GM12878 (cell line): ENCODE results near the gene SHROOM3.

Experiments used
- HDGF ChIP-seq: fragments of 450-650 bp; IDR thresholded peaks from 2 replicates; pipeline ENCODE4 v1.6.1; 2016; ENCODE audit warnings: antibody characterized with exemption
- JUNB ChIP-seq: IDR thresholded peaks from 2 replicates; pipeline ENCODE4 v1.6.1; 2016; ENCODE audit warnings: antibody characterized with exemption, mild to moderate bottlenecking
- KDM1A ChIP-seq: fragments of 200-600 bp; sonication (generic); IDR thresholded peaks from 2 replicates; pipeline ENCODE4 v1.6.1; 2016; ENCODE audit warnings: borderline replicate concordance
- NR2F1 ChIP-seq: fragments of 450-650 bp; conservative IDR thresholded peaks from 2 replicates; pipeline ENCODE4 v1.6.1; 2017; ENCODE audit warnings: mild to moderate bottlenecking
- RB1 ChIP-seq: fragments of 450-650 bp; formaldehyde crosslinking; IDR thresholded peaks from 2 replicates; pipeline ENCODE4 v1.6.1; 2017; ENCODE audit warnings: mild to moderate bottlenecking, borderline replicate concordance
- TF ChIP-seq, protein P1 (sequence below): IDR thresholded peaks from 2 replicates; pipeline ENCODE4 v1.6.1; 2012; ENCODE audit warnings: mild to moderate bottlenecking, low read depth, low read length

DNA sequence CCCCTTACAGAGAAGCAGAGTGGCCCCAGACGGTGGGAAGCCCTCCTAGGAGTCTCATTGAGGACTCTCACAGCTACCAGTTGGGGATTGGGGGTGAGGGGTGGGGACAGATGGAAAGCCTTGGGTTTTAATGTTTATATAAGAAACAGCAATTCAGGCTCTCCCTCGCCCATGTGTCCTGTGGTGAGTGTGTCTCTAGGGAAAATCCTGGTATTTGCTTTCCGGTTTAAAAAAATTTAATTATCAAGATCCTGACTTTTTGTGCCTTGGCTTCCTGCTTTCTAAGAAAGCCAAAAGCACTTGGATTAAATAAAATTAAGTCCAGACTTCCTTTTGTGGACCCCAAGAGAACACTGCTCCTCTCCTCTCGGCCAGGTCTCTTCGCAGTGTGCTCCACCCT is 369.1 kb downstream of the SHROOM3 start:
- TF ChIP-seq HDGF = no peak
- no peak for TF ChIP-seq RB1
- no peak for TF ChIP-seq NR2F1
- no peak for TF ChIP-seq KDM1A
- TF ChIP-seq JUNB = no peak
- TF ChIP-seq, protein P1, sequence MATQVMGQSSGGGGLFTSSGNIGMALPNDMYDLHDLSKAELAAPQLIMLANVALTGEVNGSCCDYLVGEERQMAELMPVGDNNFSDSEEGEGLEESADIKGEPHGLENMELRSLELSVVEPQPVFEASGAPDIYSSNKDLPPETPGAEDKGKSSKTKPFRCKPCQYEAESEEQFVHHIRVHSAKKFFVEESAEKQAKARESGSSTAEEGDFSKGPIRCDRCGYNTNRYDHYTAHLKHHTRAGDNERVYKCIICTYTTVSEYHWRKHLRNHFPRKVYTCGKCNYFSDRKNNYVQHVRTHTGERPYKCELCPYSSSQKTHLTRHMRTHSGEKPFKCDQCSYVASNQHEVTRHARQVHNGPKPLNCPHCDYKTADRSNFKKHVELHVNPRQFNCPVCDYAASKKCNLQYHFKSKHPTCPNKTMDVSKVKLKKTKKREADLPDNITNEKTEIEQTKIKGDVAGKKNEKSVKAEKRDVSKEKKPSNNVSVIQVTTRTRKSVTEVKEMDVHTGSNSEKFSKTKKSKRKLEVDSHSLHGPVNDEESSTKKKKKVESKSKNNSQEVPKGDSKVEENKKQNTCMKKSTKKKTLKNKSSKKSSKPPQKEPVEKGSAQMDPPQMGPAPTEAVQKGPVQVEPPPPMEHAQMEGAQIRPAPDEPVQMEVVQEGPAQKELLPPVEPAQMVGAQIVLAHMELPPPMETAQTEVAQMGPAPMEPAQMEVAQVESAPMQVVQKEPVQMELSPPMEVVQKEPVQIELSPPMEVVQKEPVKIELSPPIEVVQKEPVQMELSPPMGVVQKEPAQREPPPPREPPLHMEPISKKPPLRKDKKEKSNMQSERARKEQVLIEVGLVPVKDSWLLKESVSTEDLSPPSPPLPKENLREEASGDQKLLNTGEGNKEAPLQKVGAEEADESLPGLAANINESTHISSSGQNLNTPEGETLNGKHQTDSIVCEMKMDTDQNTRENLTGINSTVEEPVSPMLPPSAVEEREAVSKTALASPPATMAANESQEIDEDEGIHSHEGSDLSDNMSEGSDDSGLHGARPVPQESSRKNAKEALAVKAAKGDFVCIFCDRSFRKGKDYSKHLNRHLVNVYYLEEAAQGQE = no peak
